Upper lobe of right lung (tissue), 1 donor: Measurements from ENCODE around the gene COQ3. TPM values are rescaled to one million over a fixed set of nuclear protein-coding genes. Genes with fewer than 3 reads are reported as not detected.
A peak's percentile ranks its signal among the peaks of the same experiment; 100 is the strongest.

Experiments
- ATAC-seq: fragments of 200-7000 bp; cut with Tn5 transposase; one replicate; pipeline ENCODE4 v1.9.1; 2020; ENCODE audit warnings: mild to moderate bottlenecking, moderate library complexity
- DNase-seq: peaks from one replicate; pipeline ENCODE4 v3.0.0-alpha.2; 2020
- H3K27ac ChIP-seq: fragments of 200-600 bp; one replicate; pipeline ENCODE4 v1.8.0; 2022
- H3K27me3 ChIP-seq: fragments of 200-600 bp; one replicate; pipeline ENCODE4 v1.8.0; 2022; ENCODE audit warnings: mild to moderate bottlenecking
- H3K36me3 ChIP-seq: fragments of 200-600 bp; one replicate; pipeline ENCODE4 v1.8.0; 2022
- H3K4me1 ChIP-seq: fragments of 200-600 bp; one replicate; pipeline ENCODE4 v1.8.0; 2022
- H3K4me3 ChIP-seq: fragments of 200-600 bp; one replicate; pipeline ENCODE4 v1.8.0; 2022; ENCODE audit warnings: mild to moderate bottlenecking
- H3K9me3 ChIP-seq: fragments of 200-600 bp; one replicate; pipeline ENCODE4 v1.8.0; 2022
- intact Hi-C: fragments of 100-400 bp; cut with DNase I; formaldehyde crosslinking; loops from one replicate; pipeline ENCODE4 v1.11.0; 2022
- total RNA-seq: library from RNA; stranded (reverse); fragmentation: NEBNext Ultra II Directional; extraction: Animal tissue kit (Norgen Biotek cat#: 25700); gene quantifications from one replicate; pipeline ENCODE4 v1.2.1, GENCODE V29; 2021
- TF ChIP-seq, protein P1 (sequence below): fragments of 200-600 bp; IDR thresholded peaks from one replicate; pipeline ENCODE4 v1.8.0; 2022; ENCODE audit warnings: antibody characterized with exemption
- donor health status: DM: no; HTN: yes; CAD: no; lungs with severe emphysema.

COQ3 gene
- total RNA-seq, 1 donor from 2014 or later: 3.9 TPM

DNA sequence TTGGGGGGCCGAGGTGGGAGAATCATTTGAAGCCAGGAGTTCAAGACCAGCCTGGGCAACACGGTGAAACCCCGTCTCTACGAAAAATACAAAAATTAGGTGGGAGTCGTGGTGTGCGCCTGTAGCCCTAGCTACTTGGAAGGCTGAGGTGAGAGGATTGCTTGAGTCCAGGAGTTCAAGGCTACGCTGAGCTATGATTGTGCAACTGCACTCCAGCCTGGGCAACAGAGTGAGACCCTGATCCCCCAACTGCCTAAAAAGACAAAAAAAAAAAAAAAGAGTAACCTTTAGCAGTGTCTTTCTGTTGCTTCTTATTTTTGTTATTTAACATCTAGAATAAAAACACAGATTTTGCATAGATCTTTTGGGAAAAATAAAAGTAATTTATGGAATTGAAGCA, 13.1 kb upstream of the COQ3 start:
- Histone ChIP-seq H3K27me3 (no peaks in the 10 kb centered on the region), H3K4me3 (no peak overlapping the region), H3K4me1 (no peaks in the 10 kb centered on the region), H3K27ac (no peak overlapping the region), H3K9me3 (no peaks in the 10 kb centered on the region), H3K36me3 (peaks cover 92% of the 10 kb centered on the region)
- no peak for ATAC-seq
- no peak for DNase-seq
- intact Hi-C loops: no loop called here
- TF ChIP-seq, protein P1, sequence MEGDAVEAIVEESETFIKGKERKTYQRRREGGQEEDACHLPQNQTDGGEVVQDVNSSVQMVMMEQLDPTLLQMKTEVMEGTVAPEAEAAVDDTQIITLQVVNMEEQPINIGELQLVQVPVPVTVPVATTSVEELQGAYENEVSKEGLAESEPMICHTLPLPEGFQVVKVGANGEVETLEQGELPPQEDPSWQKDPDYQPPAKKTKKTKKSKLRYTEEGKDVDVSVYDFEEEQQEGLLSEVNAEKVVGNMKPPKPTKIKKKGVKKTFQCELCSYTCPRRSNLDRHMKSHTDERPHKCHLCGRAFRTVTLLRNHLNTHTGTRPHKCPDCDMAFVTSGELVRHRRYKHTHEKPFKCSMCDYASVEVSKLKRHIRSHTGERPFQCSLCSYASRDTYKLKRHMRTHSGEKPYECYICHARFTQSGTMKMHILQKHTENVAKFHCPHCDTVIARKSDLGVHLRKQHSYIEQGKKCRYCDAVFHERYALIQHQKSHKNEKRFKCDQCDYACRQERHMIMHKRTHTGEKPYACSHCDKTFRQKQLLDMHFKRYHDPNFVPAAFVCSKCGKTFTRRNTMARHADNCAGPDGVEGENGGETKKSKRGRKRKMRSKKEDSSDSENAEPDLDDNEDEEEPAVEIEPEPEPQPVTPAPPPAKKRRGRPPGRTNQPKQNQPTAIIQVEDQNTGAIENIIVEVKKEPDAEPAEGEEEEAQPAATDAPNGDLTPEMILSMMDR: no peak

DNA sequence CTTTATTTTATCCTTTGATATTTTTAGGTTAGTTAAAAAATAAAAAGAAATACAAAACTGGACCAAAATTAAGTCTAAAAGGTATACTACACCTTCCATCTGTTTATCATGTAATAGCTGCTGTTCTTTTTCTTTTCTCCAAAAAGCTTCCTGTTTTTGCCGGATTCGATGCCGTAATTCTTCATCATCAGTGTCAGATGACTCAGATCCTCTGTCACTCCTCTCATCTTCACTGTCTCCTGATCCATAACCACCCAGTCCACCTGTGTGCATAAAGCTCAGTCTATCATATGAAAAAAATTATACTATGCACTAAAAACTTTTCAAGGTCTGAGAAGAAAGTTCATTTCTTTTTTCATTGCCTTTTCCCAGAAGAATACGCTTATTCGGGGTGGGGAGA, 8.5 kb upstream of the COQ3 start:
- H3K4me1 ChIP-seq: no peaks in the 10 kb centered on the region
- intact Hi-C loops: no loop called here
- TF ChIP-seq, protein P1: no peak
- DNase-seq (no peak), ATAC-seq (no peak)
- no peak overlapping the region for H3K4me3 ChIP-seq
- H3K9me3 ChIP-seq: no peaks in the 10 kb centered on the region
- H3K36me3 ChIP-seq: peaks cover 98% of the 10 kb centered on the region
- H3K27me3 ChIP-seq: no peaks in the 10 kb centered on the region
- no peak overlapping the region for H3K27ac ChIP-seq

DNA sequence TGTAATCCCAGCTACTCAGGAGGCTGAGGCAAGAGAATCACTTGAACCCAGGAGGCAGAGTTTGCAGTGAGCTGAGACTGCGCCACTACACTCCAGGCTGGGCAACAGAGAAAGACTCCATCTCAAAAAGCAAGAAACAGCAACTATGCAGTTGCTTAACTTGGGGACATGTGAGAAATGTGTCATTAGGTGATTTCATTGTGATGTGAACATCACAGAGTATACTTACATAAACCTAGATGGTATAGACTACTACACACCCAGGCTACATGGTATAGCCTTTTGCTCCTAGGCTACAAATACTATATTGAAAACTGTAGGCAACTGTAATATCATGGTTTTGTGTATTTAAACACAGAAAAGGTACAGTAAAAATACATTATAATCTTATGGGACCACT, 3.3 kb upstream of the COQ3 start:
- Histone ChIP-seq H3K4me1 (no peaks in the 10 kb centered on the region), H3K4me3 (no peak overlapping the region), H3K9me3 (no peaks in the 10 kb centered on the region), H3K36me3 (peaks cover 49% of the 10 kb centered on the region), H3K27ac (no peak overlapping the region), H3K27me3 (no peaks in the 10 kb centered on the region)
- TF ChIP-seq, protein P1: no peak
- intact Hi-C loops: no loop called here
- ATAC-seq (no peak), DNase-seq (no peak)

DNA sequence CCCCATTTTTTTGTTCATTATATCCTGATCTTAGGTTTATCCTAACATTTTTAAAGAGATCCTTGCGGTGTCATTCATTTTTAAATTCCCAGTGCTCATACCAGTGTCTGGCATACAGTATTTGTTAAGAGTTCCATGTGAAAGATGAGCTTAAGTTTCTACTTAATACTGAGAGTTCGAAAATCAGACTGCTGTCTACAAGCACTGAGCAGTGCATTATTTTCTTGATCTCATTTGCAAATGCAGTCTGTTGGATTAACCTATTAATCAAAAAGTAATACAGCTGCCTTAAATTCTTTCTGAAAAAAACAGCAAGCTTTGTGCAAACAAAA, 663 bp downstream of the COQ3 start:
- Histone ChIP-seq H3K27ac (peak overlapping the region; percentile 81), H3K36me3 (peaks cover 10% of the 10 kb centered on the region), H3K4me1 (no peaks in the 10 kb centered on the region), H3K27me3 (no peaks in the 10 kb centered on the region), H3K4me3 (peak overlapping the region; percentile 59), H3K9me3 (no peaks in the 10 kb centered on the region)
- DNase-seq: no peak
- TF ChIP-seq, protein P1: no peak
- ATAC-seq: no peak
- intact Hi-C loops: no loop called here

DNA sequence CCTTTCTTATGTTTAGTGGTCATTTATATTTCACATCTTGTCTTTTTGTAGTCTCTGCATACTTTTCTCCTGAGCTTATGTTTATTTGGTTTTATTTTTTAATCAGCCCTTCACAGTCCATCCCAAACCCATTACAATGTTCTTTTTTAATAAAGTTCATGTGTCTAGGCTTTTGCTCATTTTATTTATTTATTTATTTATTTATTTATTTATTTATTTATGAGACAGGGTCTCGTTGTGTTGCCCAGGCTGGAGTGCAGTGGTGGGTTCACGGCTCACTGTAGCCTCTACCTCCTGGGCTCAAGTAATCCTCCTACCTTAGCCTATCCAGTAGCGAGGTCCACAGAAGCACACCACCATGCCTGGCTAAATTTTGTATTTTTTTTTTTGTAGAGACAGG, 3.1 kb downstream of the COQ3 start:
- no peak overlapping the region for H3K4me3 ChIP-seq
- DNase-seq (no peak), ATAC-seq (no peak)
- no peaks in the 10 kb centered on the region for H3K36me3 ChIP-seq
- no peak overlapping the region for H3K27ac ChIP-seq
- H3K9me3 ChIP-seq: no peaks in the 10 kb centered on the region
- intact Hi-C loops: no loop called here
- no peaks in the 10 kb centered on the region for H3K27me3 ChIP-seq
- TF ChIP-seq, protein P1: no peak
- no peaks in the 10 kb centered on the region for H3K4me1 ChIP-seq

DNA sequence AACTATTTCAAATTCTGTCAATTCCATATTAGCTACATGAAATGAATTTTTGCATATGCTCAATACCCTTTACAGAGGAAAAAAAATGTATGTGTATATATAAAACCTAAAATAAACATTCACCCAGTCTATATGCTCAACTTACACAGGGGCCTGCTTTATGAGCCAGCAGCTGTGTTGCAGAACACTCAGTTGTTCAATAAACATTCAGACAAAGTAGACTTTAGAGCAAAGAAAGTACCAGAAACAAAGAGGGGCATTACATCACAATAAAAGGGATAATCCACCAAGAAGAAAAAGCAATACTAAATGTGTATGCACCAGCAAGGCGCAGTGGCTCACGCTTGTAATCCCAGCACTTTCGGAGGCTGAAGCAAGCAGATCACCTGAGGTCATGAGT, 9.5 kb downstream of the COQ3 start:
- ATAC-seq (no peak), DNase-seq (no peak)
- H3K36me3 ChIP-seq: no peaks in the 10 kb centered on the region
- no peaks in the 10 kb centered on the region for H3K4me1 ChIP-seq
- H3K9me3 ChIP-seq: no peaks in the 10 kb centered on the region
- intact Hi-C loops: no loop called here
- H3K27ac ChIP-seq: no peak overlapping the region
- no peaks in the 10 kb centered on the region for H3K27me3 ChIP-seq
- H3K4me3 ChIP-seq: no peak overlapping the region
- TF ChIP-seq, protein P1: no peak
